Stimulated activated CD4-positive, alpha-beta T cell treated with anti-CD3 and anti-CD28 coated beads, Interleukin-4, amount 100 ng/mL, for 1 hour (primary cell): ENCODE data around the gene SULT1A3.
"Not testable (repeated sequence)": the region's sequence is repeated elsewhere in the genome, so short reads cannot be mapped to it uniquely, and the experiment has no call there.

Source experiments
- DNase-seq: peaks from one replicate; pipeline ENCODE4 v3.0.0-alpha.2; 2020

The SULT1A3 gene

GRCh38 chr16:30187556-30187865 is 11.5 kb upstream of the SULT1A3 start:
- no peak for DNase-seq

GRCh38 chr16:30187971-30188561 is 11.0 kb upstream of the SULT1A3 start:
- DNase-seq = peak; percentile 4

GRCh38 chr16:30191158-30191557 is 7.9 kb upstream of the SULT1A3 start:
- not testable (repeated sequence) for DNase-seq

- DNase-seq = not testable (repeated sequence)
Observed at GRCh38 chr16:30193098-30193497, 6.0 kb upstream of the SULT1A3 start.

GRCh38 chr16:30193615-30194014 is 5.4 kb upstream of the SULT1A3 start, which contains the start of the genes BOLA2B and SLX1A:
BOLA2B (minus strand) TSS chr16:30193666; CDS start chr16:30193595, 71 bp downstream.
SLX1A (plus strand) TSS chr16:30193875; CDS start chr16:30194085, 210 bp downstream.
- not testable (repeated sequence) for DNase-seq

- DNase-seq = not testable (repeated sequence)
Observed at GRCh38 chr16:30194172-30194925, 4.7 kb upstream of the SULT1A3 start.

GRCh38 chr16:30197001-30197400 is 2.1 kb upstream of the SULT1A3 start:
- DNase-seq = not testable (repeated sequence)

- DNase-seq = not testable (repeated sequence)
Observed at GRCh38 chr16:30199608-30200343, 721 bp downstream of the SULT1A3 start.

GRCh38 chr16:30205541-30206236 is 6.6 kb downstream of the SULT1A3 start:
- DNase-seq = not testable (repeated sequence)

- not testable (repeated sequence) for DNase-seq
Observed at GRCh38 chr16:30206252-30206651, 7.2 kb downstream of the SULT1A3 start.

GRCh38 chr16:30207063-30207704 is 8.1 kb downstream of the SULT1A3 start:
- not testable (repeated sequence) for DNase-seq

- DNase-seq = not testable (repeated sequence)
Observed at GRCh38 chr16:30209032-30209431, 10.0 kb downstream of the SULT1A3 start.

GRCh38 chr16:30211414-30211813 is 12.4 kb downstream of the SULT1A3 start:
- not testable (repeated sequence) for DNase-seq

- DNase-seq = not testable (repeated sequence)
Observed at GRCh38 chr16:30217082-30217481, 18.0 kb downstream of the SULT1A3 start.

GRCh38 chr16:30248379-30248778 is 49.3 kb downstream of the SULT1A3 start, which contains the start of gene NPIPB13:
NPIPB13 (minus strand) TSS chr16:30248479; CDS start chr16:30245573, 2,906 bp downstream.
- not testable (repeated sequence) for DNase-seq
